HEK293T (cell line): ENCODE results near the gene CNTD1.
"Not testable (repeated sequence)": the region's sequence is repeated elsewhere in the genome, so short reads cannot be mapped to it uniquely, and the experiment has no call there.

Experiments used
- FOXM1 ChIP-seq: fragments of 450-650 bp; IDR thresholded peaks from 2 replicates; pipeline ENCODE4 v1.6.1; 2017; ENCODE audit warnings: mild to moderate bottlenecking, borderline replicate concordance
- L3MBTL2 ChIP-seq: fragments of 450-650 bp; conservative IDR thresholded peaks from 2 replicates; pipeline ENCODE4 v1.6.1; 2016; ENCODE audit warnings: mild to moderate bottlenecking
- SP1 ChIP-seq: fragments of 450-650 bp; IDR thresholded peaks from 2 replicates; pipeline ENCODE4 v1.6.1; 2017
- SUZ12 ChIP-seq: fragments of 450-650 bp; IDR thresholded peaks from 2 replicates; pipeline ENCODE4 v1.6.1; 2016; ENCODE audit warnings: mild to moderate bottlenecking
- ZNF384 ChIP-seq: fragments of 450-650 bp; IDR thresholded peaks from 2 replicates; pipeline ENCODE4 v1.6.1; 2016
- TF ChIP-seq, protein P1 (sequence below): fragments of 450-650 bp; IDR thresholded peaks from 2 replicates; pipeline ENCODE4 v1.6.1; 2016

GRCh38 chr17:42768006-42768405 lies 30.7 kb upstream of the CNTD1 start:
- not testable (repeated sequence) for TF ChIP-seq SP1, SUZ12, L3MBTL2, FOXM1, ZNF384
- TF ChIP-seq, protein P1, sequence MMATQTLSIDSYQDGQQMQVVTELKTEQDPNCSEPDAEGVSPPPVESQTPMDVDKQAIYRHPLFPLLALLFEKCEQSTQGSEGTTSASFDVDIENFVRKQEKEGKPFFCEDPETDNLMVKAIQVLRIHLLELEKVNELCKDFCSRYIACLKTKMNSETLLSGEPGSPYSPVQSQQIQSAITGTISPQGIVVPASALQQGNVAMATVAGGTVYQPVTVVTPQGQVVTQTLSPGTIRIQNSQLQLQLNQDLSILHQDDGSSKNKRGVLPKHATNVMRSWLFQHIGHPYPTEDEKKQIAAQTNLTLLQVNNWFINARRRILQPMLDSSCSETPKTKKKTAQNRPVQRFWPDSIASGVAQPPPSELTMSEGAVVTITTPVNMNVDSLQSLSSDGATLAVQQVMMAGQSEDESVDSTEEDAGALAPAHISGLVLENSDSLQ = not testable (repeated sequence)
